GM12878 (cell line): ENCODE data around the gene PGF. TPM values are rescaled to one million over a fixed set of nuclear protein-coding genes. Genes with fewer than 3 reads are reported as not detected.

Experiments used
- ATAC-seq: fragments of 200-7000 bp; cut with Tn5 transposase; 3 replicates; pipeline ENCODE4 v1.9.1; 2020; ENCODE audit warnings: mild to moderate bottlenecking, moderate library complexity
- BruUV-seq: library from RNA; stranded (reverse); fragments of 400-500 nt; replicated peaks from 2 replicates; lab custom pipeline; 2021; lab: Mats Ljungman, UMichigan
- CTCF ChIA-PET: fragments of 300-600 bp; sonication (Branson Sonifier 250); formaldehyde crosslinking; extraction: SDS; loops from one replicate; lab custom pipeline; 2021; ENCODE audit warnings: inconsistent platforms; lab: Yijun Ruan, JAX
- POLR2A ChIA-PET: fragments of 350-600 bp; formaldehyde crosslinking; extraction: SDS; loops from one replicate; lab custom pipeline; 2021; ENCODE audit warnings: inconsistent platforms; lab: Charles Lee
- RAD21 ChIA-PET: fragments of 300-600 bp; sonication (Branson Sonifier 250); formaldehyde crosslinking; loops from one replicate; lab custom pipeline; 2023; ENCODE audit warnings: antibody characterized with exemption; ENCODE audit not compliant: unreplicated experiment; lab: Charles Lee
- SMC1A ChIA-PET: fragments of 300-600 bp; sonication (Branson Sonifier 250); formaldehyde crosslinking; loops from one replicate; lab custom pipeline; 2023; ENCODE audit not compliant: unreplicated experiment, uncharacterized antibody; lab: Charles Lee
- DNase-seq: peaks from one replicate; pipeline ENCODE4 v3.0.0-alpha.2; 2011; ENCODE audit warnings: low read depth, low spot score
- FAIRE-seq: peaks from 3 replicates; lab custom pipeline; 2011; peaks lifted over from hg19 to GRCh38; lab: Jason Lieb, UNC
- H2AFZ ChIP-seq: 2 replicates; pipeline ENCODE4 v1.6.0; 2011; ENCODE audit warnings: low read depth, low read length, control low read depth; ENCODE audit not compliant: control insufficient read depth
- H3K27ac ChIP-seq: 2 replicates; pipeline ENCODE4 v1.5.1; 2011; ENCODE audit warnings: control low read depth; ENCODE audit not compliant: control insufficient read depth, insufficient read depth
- H3K27me3 ChIP-seq, 2 experiments: replicated peaks in 1 of 2; 2 replicates each; pipeline versions ENCODE4 v1.6.0 to v1.6.1; 2011; ENCODE audit warnings: low read length in 1 of 2; ENCODE audit not compliant: control insufficient read depth in 2 of 2, insufficient read depth in 2 of 2
- H3K36me3 ChIP-seq, 2 experiments: 2 replicates each; pipeline ENCODE4 v1.5.1; 2011; ENCODE audit warnings: low read length in 1 of 2; ENCODE audit not compliant: control insufficient read depth in 2 of 2, insufficient read depth in 2 of 2
- H3K4me1 ChIP-seq: 2 replicates; pipeline ENCODE4 v1.6.1; 2011; ENCODE audit warnings: mild to moderate bottlenecking, low read length, moderate library complexity, mixed read lengths; ENCODE audit not compliant: control insufficient read depth, insufficient read depth
- H3K4me2 ChIP-seq: 2 replicates; pipeline ENCODE4 v1.6.0; 2011; ENCODE audit warnings: control low read depth; ENCODE audit not compliant: control insufficient read depth, insufficient read depth
- H3K4me3 ChIP-seq: fragments of 200-600 bp; sonication (generic); 2 replicates; pipeline ENCODE4 v1.5.1; 2016
- H3K79me2 ChIP-seq: 2 replicates; pipeline ENCODE4 v1.6.0; 2011; ENCODE audit warnings: low read length; ENCODE audit not compliant: control insufficient read depth, insufficient read depth
- H3K9ac ChIP-seq: 2 replicates; pipeline ENCODE4 v1.8.0; 2011; ENCODE audit warnings: low read length, control low read depth, mixed read lengths; ENCODE audit not compliant: control insufficient read depth, insufficient read depth
- H3K9me3 ChIP-seq: replicated peaks from 3 replicates; pipeline ENCODE4 v1.5.1; 2011; ENCODE audit warnings: mild to moderate bottlenecking, low read length; ENCODE audit not compliant: control insufficient read depth, insufficient read depth
- H4K20me1 ChIP-seq: 2 replicates; pipeline ENCODE4 v1.6.0; 2011; ENCODE audit not compliant: control insufficient read depth, insufficient read depth
- ATF2 ChIP-seq: IDR thresholded peaks from 2 replicates; pipeline ENCODE4 v1.6.1; 2012; ENCODE audit warnings: low read length, inconsistent platforms
- BMI1 ChIP-seq: fragments of 450-650 bp; IDR thresholded peaks from 2 replicates; pipeline ENCODE4 v1.6.1; 2016; ENCODE audit warnings: mild to moderate bottlenecking, moderate library complexity, borderline replicate concordance
- BRCA1 ChIP-seq: IDR thresholded peaks from 2 replicates; pipeline ENCODE4 v1.6.1; 2011; ENCODE audit warnings: low read depth, low read length, improper control_type of control experiment
- CBX3 ChIP-seq: fragments of 200-600 bp; sonication (generic); IDR thresholded peaks from 2 replicates; pipeline ENCODE4 v1.6.1; 2016; ENCODE audit warnings: low read depth, borderline replicate concordance
- CBX5 ChIP-seq: sonication (generic); IDR thresholded peaks from 2 replicates; pipeline ENCODE4 v1.6.1; 2016; ENCODE audit warnings: low read depth, moderate library complexity, mild to moderate bottlenecking, inconsistent platforms
- CHD1 ChIP-seq: IDR thresholded peaks from 2 replicates; pipeline ENCODE4 v1.6.1; 2012; ENCODE audit warnings: low read depth, low read length, improper control_type of control experiment
- E4F1 ChIP-seq: fragments of 450-650 bp; IDR thresholded peaks from 2 replicates; pipeline ENCODE4 v1.6.1; 2018; ENCODE audit warnings: borderline replicate concordance, mild to moderate bottlenecking; ENCODE audit not compliant: partially characterized antibody
- GABPA ChIP-seq: IDR thresholded peaks from 2 replicates; pipeline ENCODE4 v1.6.1; 2014; ENCODE audit warnings: antibody characterized with exemption, low read depth, mild to moderate bottlenecking, inconsistent platforms
- MEF2A ChIP-seq: IDR thresholded peaks from 2 replicates; pipeline ENCODE4 v1.6.1; 2011; ENCODE audit warnings: low read depth, mild to moderate bottlenecking, low read length, moderate library complexity; ENCODE audit not compliant: insufficient read depth
- NFXL1 ChIP-seq: fragments of 450-650 bp; IDR thresholded peaks from 2 replicates; pipeline ENCODE4 v1.6.1; 2017; ENCODE audit warnings: antibody characterized with exemption, mild to moderate bottlenecking, borderline replicate concordance
- PAX8 ChIP-seq: fragments of 450-650 bp; IDR thresholded peaks from 2 replicates; pipeline ENCODE4 v1.6.1; 2017; ENCODE audit warnings: mild to moderate bottlenecking, moderate library complexity
- WGBS: methylation state at CpG from one replicate; pipeline ENCODE4 v1.1.6; 2016; ENCODE audit warnings: low lambda C conversion rate; ENCODE audit not compliant: insufficient replicate concordance, insufficient coverage; ENCODE audit errors: missing lambda C conversion rate; 5-methylcytosine and 5-hydroxymethylcytosine counted together
- in situ Hi-C: fragments of 300-500 bp; cut with MboI; formaldehyde crosslinking; loops from 9 replicates; pipeline ENCODE4 v1.14.3; 2018; ENCODE audit warnings: mixed read lengths
- intact Hi-C: fragments of 100-400 bp; cut with micrococcal nuclease; formaldehyde crosslinking; loops from one replicate; pipeline ENCODE4 v1.14.2; 2022; ENCODE audit not compliant: unreplicated experiment
- polyA plus RNA-seq, 11 experiments: library from polyadenylated mRNA; depleted of rRNA in 4 of 11; unstranded in 6 of 11; stranded (reverse) in 5 of 11; fragments of >200 nt; fragmentation: Nextera tagmentation in 4 of 11; fragmentation: Illumina TruSeq in 1 of 11; extraction: Ambion mirVana in 4 of 11; extraction: Trizol in 1 of 11; gene quantifications; 1 replicate in 1 of 11; 2 replicates in 10 of 11; pipeline versions ENCODE4 v1.2.1 to v1.2.3, GENCODE V29; 2011 to 2016; ENCODE audit warnings: inconsistent platforms in 2 of 11, missing spikeins in 2 of 11, low read depth in 1 of 11
- total RNA-seq, 4 experiments: library from RNA; depleted of rRNA in 3 of 4; stranded (reverse); fragments of >200 nt in 3 of 4; fragmentation: Illumina TruSeq in 1 of 4; extraction: Trizol in 1 of 4; gene quantifications; 2 replicates each; pipeline versions ENCODE4 v1.2.1 to v1.2.3, GENCODE V29; 2013 to 2021

PGF gene
- total and polyA plus RNA-seq, 10 of the 15 experiments (the other 5 are each of a cell fraction or from before 2014, with no cell fraction given) = 0.11 to 5.5 (median 0.63) TPM

- no peaks in the 10 kb centered on the region for H4K20me1 ChIP-seq
- TF ChIP-seq CHD1 = no peak
- CTCF ChIA-PET = interaction anchor here (1.3 to 3.4 kb wide), 2 partner anchors 17 to 137 kb away, joined by 3 to 18 read pairs; no protein-coding TSS in a partner anchor
- SMC1A ChIA-PET = interaction anchor here (1.3 kb wide), 1 partner anchor 12 kb away, joined by 4 read pairs; no protein-coding TSS in a partner anchor
- DNase-seq = no peak
- FAIRE-seq = no peak
- in situ Hi-C loops = no loop called here
- WGBS = 59% methylated on average over 9 of the region's 9 CpGs
- POLR2A ChIA-PET = interaction anchor here (0.9 kb wide), 1 partner anchor 111 kb away, joined by 4 read pairs; no protein-coding TSS in a partner anchor
- no peak for ATAC-seq
- no peak overlapping the region for H2AFZ ChIP-seq
- H3K79me2 ChIP-seq = no peaks in the 10 kb centered on the region
- H3K27ac ChIP-seq = no peak overlapping the region
- RAD21 ChIA-PET = interaction anchor here (1.1 to 1.8 kb wide), 3 partner anchors 9 to 138 kb away, joined by 3 to 6 read pairs (median 4); no protein-coding TSS in a partner anchor
- H3K9me3 ChIP-seq = no peaks in the 10 kb centered on the region
- H3K27me3 ChIP-seq = no peaks in the 10 kb centered on the region; a peak in 2 of 4 replicates
- no peak overlapping the region for H3K4me3 ChIP-seq
- no TSS peak for BruUV-seq
- H3K9ac ChIP-seq = no peak overlapping the region
- no peak overlapping the region for H3K4me2 ChIP-seq
- peaks cover 4% of the 10 kb centered on the region for H3K4me1 ChIP-seq
- intact Hi-C loops = no loop called here
- H3K36me3 ChIP-seq = no peaks in the 10 kb centered on the region
Measured at GRCh38 chr14:74950795-74951442, 4.5 kb downstream of the PGF start.

GRCh38 chr14:74949859-74950573, 5.4 kb downstream of the PGF start:
- ATAC-seq = no peak
- no TSS peak for BruUV-seq
- RAD21 ChIA-PET = interaction anchor here (0.7 to 2.5 kb wide), 3 partner anchors 12 to 138 kb away, joined by 3 to 5 read pairs (median 3); no protein-coding TSS in a partner anchor
- Histone ChIP-seq H3K9ac (no peak overlapping the region), H3K36me3 (no peaks in the 10 kb centered on the region), H4K20me1 (no peaks in the 10 kb centered on the region), H2AFZ (no peak overlapping the region), H3K4me3 (no peak overlapping the region), H3K4me2 (no peak overlapping the region), H3K79me2 (no peaks in the 10 kb centered on the region), H3K4me1 (peaks cover 4% of the 10 kb centered on the region), H3K27ac (no peak overlapping the region), H3K9me3 (no peaks in the 10 kb centered on the region), H3K27me3 (no peaks in the 10 kb centered on the region; a peak in 2 of 4 replicates)
- no peak for DNase-seq
- WGBS = 48% methylated on average over 17 of the region's 17 CpGs
- SMC1A ChIA-PET = interaction anchor here (1.5 to 6.1 kb wide), 2 partner anchors 11 to 138 kb away, joined by 4 to 32 read pairs; no protein-coding TSS in a partner anchor
- in situ Hi-C loops = no loop called here
- POLR2A ChIA-PET = no interaction called here
- CTCF ChIA-PET = interaction anchor here (1.1 to 9.1 kb wide), 3 partner anchors 39 to 139 kb away, joined by 3 to 129 read pairs (median 5); no protein-coding TSS in a partner anchor
- no peak for FAIRE-seq
- intact Hi-C loops = loop anchor here (10.0 kb wide), 1 partner anchor 355 kb away; no protein-coding TSS in a partner anchor
- no peak for TF ChIP-seq NFXL1
- TF ChIP-seq E4F1 = no peak
- no peak for TF ChIP-seq MEF2A
- no peak for TF ChIP-seq GABPA
- no peak for TF ChIP-seq BRCA1
- TF ChIP-seq CBX3 = no peak
- TF ChIP-seq CBX5 = no peak
- no peak for TF ChIP-seq BMI1
- TF ChIP-seq ATF2 = no peak
- TF ChIP-seq PAX8 = no peak
